ENCODE measurements around the gene AIPL1. TPM values are rescaled to one million over a fixed set of nuclear protein-coding genes. Genes with fewer than 3 reads are reported as not detected.

Gene AIPL1
- total and polyA plus RNA-seq, 12 donors = not detected

DNA sequence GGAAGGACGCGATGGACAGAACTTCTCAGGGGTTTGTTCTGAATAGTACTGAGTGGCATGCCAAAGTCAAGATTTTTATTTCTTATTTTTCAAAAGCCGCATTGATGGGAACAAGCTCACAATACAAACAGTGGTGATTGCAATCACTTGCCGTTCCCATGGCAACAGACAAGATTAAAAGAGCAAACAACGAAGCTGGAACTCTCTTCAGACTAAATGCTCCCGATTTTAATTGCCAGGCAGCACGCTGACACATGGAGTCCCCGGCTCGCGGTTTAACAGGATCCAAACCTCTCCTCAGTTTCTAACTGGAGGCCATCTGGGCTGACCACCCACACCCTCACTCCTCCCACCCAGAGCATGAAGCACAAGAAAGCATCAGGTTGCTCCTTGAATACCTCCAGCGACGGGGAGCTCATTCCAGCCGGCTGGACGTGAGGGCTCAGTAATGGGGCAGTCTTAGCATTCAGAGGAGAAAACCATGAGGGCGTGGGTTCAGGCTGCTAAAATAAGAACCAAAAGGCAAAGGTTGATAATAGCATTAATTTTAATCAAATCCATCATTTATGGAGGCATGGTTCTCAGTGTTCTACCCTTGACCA, 41.5 kb downstream of the AIPL1 start:
- Histone ChIP-seq H3K4me3 (no peak overlapping the region), H3K36me3 (replicated peaks in 1 of 2) (no peaks in the 10 kb centered on the region), H3K4me1 (replicated peaks in 1 of 2) (no peaks in the 10 kb centered on the region), H3K27me3 (no peaks in the 10 kb centered on the region), H3K9me3 (replicated peaks in 1 of 3) (no peaks in the 10 kb centered on the region), H3K27ac (no peak overlapping the region)
- TF ChIP-seq POLR2A (IDR thresholded peaks at IDR 0.05) = no peak
- TF ChIP-seq, protein P1, sequence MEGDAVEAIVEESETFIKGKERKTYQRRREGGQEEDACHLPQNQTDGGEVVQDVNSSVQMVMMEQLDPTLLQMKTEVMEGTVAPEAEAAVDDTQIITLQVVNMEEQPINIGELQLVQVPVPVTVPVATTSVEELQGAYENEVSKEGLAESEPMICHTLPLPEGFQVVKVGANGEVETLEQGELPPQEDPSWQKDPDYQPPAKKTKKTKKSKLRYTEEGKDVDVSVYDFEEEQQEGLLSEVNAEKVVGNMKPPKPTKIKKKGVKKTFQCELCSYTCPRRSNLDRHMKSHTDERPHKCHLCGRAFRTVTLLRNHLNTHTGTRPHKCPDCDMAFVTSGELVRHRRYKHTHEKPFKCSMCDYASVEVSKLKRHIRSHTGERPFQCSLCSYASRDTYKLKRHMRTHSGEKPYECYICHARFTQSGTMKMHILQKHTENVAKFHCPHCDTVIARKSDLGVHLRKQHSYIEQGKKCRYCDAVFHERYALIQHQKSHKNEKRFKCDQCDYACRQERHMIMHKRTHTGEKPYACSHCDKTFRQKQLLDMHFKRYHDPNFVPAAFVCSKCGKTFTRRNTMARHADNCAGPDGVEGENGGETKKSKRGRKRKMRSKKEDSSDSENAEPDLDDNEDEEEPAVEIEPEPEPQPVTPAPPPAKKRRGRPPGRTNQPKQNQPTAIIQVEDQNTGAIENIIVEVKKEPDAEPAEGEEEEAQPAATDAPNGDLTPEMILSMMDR (IDR thresholded peaks at IDR 0.05) = no peak
- DNase-seq = no peak
- intact Hi-C loops (cut with DNase I) = no loop called here
- 58 to 75% (median 65%) methylated on average over 15 of the region's 15 CpGs for WGBS, 4 donors

DNA sequence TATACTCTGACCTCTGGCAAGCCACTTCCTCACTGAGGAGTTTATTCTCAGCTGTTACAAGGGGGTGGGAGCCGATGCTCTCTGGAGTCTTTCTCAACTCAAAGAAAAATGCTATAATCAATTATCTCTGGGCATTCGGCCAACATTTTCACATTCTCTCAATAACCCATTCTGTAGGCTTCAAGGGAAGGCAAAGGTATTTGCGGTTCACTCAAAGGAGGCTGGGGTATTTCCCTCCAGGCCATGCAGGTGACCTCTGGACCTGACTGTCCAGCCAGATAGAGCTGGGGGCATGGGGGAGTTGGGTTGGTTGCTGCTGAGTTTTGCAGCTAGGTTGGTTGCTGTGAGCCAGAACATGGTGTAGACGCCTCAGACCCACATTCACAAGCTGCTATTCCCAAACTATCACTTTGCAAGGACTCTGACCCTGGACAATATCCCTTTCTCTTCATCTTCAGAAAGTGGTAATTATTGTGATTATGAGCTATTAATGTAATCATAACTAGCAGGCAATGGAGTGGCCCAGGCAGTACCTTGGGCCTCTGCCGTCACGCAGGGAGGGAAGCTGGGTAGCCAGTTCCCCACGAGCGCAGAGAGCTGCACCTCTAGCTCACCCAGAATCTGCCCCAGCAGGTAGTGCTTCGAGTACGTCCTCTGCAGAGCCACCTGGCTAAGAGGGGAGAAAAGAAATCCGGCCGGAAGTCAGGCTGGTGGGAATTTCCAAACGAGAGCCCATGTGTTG, 42.1 kb downstream of the AIPL1 start:
- H3K9me3 ChIP-seq (replicated peaks in 1 of 3) = no peaks in the 10 kb centered on the region
- no peaks in the 10 kb centered on the region for H3K4me1 ChIP-seq (replicated peaks in 1 of 2)
- DNase-seq = no peak
- no peak for TF ChIP-seq POLR2A (IDR thresholded peaks at IDR 0.05)
- TF ChIP-seq, protein P1 (IDR thresholded peaks at IDR 0.05) = no peak
- H3K27me3 ChIP-seq = no peaks in the 10 kb centered on the region
- no peaks in the 10 kb centered on the region for H3K36me3 ChIP-seq (replicated peaks in 1 of 2)
- 55 to 61% (median 56%) methylated on average over 13 of the region's 13 CpGs for WGBS, 4 donors
- intact Hi-C loops (cut with DNase I) = no loop called here
- no peak overlapping the region for H3K27ac ChIP-seq
- no peak overlapping the region for H3K4me3 ChIP-seq

DNA sequence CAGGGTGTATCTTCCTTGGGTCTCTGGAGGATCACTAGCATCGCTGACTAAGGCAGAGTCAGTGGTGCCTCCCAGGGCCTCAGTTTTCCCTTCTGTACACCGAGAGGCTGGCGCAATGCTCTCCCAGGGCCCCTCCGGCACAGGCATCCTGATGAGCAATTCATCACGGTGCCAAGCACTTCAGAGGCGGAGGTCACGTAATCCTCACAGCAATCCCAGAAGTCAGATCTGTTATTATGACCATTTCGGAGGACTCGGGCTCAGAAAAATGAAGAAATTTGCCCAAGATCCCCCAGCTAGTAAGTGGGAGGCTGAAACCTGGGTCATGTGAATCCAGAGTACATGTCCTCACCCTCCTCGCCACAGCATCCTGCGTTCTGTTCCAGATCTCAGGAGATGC, 46.5 kb downstream of the AIPL1 start:
- Histone ChIP-seq H3K36me3 (replicated peaks in 1 of 2) (no peaks in the 10 kb centered on the region), H3K4me3 (no peak overlapping the region), H3K27ac (no peak overlapping the region), H3K27me3 (no peaks in the 10 kb centered on the region), H3K9me3 (replicated peaks in 1 of 3) (no peaks in the 10 kb centered on the region), H3K4me1 (replicated peaks in 1 of 2) (no peaks in the 10 kb centered on the region)
- WGBS, 4 donors = 60 to 72% (median 66%) methylated on average over 10 to 11 of the region's 11 CpGs
- intact Hi-C loops (cut with DNase I) = no loop called here
- TF ChIP-seq, protein P1 (IDR thresholded peaks at IDR 0.05) = no peak
- no peak for TF ChIP-seq POLR2A (IDR thresholded peaks at IDR 0.05)
- DNase-seq = no peak

DNA sequence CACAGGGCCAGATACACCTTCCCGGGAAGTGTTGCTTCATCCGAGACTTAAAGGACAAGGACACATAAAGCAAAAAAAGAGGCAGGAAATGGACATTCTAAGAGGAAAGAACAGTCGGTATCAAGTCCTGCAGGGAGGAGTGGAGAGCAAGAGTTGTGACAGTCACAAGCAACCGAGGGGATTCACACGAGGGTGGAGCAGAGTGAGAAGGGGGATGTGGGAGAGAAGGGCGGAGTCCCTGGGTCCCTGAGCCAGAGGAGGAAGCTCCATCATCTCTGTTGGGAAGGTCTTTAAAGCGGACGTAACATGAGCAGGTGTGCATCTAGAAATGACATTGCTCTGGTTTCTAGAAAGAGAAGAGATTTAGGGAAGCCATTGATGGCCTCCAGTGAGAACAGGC, 47.1 kb downstream of the AIPL1 start:
- TF ChIP-seq, protein P1 (IDR thresholded peaks at IDR 0.05) = no peak
- no peak for TF ChIP-seq POLR2A (IDR thresholded peaks at IDR 0.05)
- WGBS, 4 donors = 50 to 55% (median 53%) methylated on average over 8 of the region's 8 CpGs
- intact Hi-C loops (cut with DNase I) = no loop called here
- Histone ChIP-seq H3K27ac (no peak overlapping the region), H3K27me3 (no peaks in the 10 kb centered on the region), H3K4me3 (no peak overlapping the region), H3K9me3 (replicated peaks in 1 of 3) (no peaks in the 10 kb centered on the region), H3K4me1 (replicated peaks in 1 of 2) (no peaks in the 10 kb centered on the region), H3K36me3 (replicated peaks in 1 of 2) (no peaks in the 10 kb centered on the region)
- DNase-seq = no peak
